Measurements from ENCODE around the gene CDK5RAP1.
A peak's percentile ranks its signal among the peaks of the same experiment; 100 is the strongest.

The CDK5RAP1 gene

GRCh38 chr20:33386673-33387072, 14.6 kb downstream of the CDK5RAP1 start:
- DNase-seq (ENCODE audit: low spot score), result no peak

GRCh38 chr20:33377366-33377765, 24.0 kb downstream of the CDK5RAP1 start:
- DNase-seq (ENCODE audit: low spot score), result no peak

GRCh38 chr20:33373735-33374605, 27.3 kb downstream of the CDK5RAP1 start:
- peak; percentile 7 for DNase-seq (ENCODE audit: low spot score)

GRCh38 chr20:33372993-33373441, 28.3 kb downstream of the CDK5RAP1 start:
- DNase-seq (ENCODE audit: low spot score), result no peak

GRCh38 chr20:33370291-33370690, 31.0 kb downstream of the CDK5RAP1 start:
- no peak for DNase-seq (ENCODE audit: low spot score)

GRCh38 chr20:33362898-33363297, 38.4 kb downstream of the CDK5RAP1 start:
- DNase-seq (ENCODE audit: low spot score), result no peak

- DNase-seq (ENCODE audit: low spot score), result no peak
These were observed 41.7 kb downstream of the CDK5RAP1 start for GRCh38 chr20:33359399-33360261.

GRCh38 chr20:33353013-33353402, 48.3 kb downstream of the CDK5RAP1 start:
- DNase-seq (ENCODE audit: low spot score), result no peak

- no peak for DNase-seq (ENCODE audit: low spot score)
These were observed 48.9 kb downstream of the CDK5RAP1 start for GRCh38 chr20:33352258-33353012.

- DNase-seq (ENCODE audit: low spot score), result no peak
These were observed 49.6 kb downstream of the CDK5RAP1 start for GRCh38 chr20:33351696-33352095.

GRCh38 chr20:33349493-33349892, 51.8 kb downstream of the CDK5RAP1 start:
- no peak for DNase-seq (ENCODE audit: low spot score)

GRCh38 chr20:33348136-33348937, 53.0 kb downstream of the CDK5RAP1 start:
- DNase-seq (ENCODE audit: low spot score), result no peak

- no peak for DNase-seq (ENCODE audit: low spot score)
These were observed 56.0 kb downstream of the CDK5RAP1 start for GRCh38 chr20:33345342-33345741.

- no peak for DNase-seq (ENCODE audit: low spot score)
These were observed 57.8 kb downstream of the CDK5RAP1 start for GRCh38 chr20:33343521-33343920.

GRCh38 chr20:33339515-33340058, 61.7 kb downstream of the CDK5RAP1 start:
- no peak for DNase-seq (ENCODE audit: low spot score)

- DNase-seq (ENCODE audit: low spot score), result no peak
These were observed 62.7 kb downstream of the CDK5RAP1 start for GRCh38 chr20:33338467-33339258.

GRCh38 chr20:33337531-33338165, 63.7 kb downstream of the CDK5RAP1 start:
- DNase-seq (ENCODE audit: low spot score), result no peak

GRCh38 chr20:33337119-33337518, 64.2 kb downstream of the CDK5RAP1 start:
- DNase-seq (ENCODE audit: low spot score), result no peak

GRCh38 chr20:33336375-33336774, 64.9 kb downstream of the CDK5RAP1 start:
- no peak for DNase-seq (ENCODE audit: low spot score)

- no peak for DNase-seq (ENCODE audit: low spot score)
These were observed 67.2 kb downstream of the CDK5RAP1 start for GRCh38 chr20:33334111-33334510.
